ENCODE data around the gene PTGER1. TPM values are rescaled to one million over a fixed set of nuclear protein-coding genes. Genes with fewer than 3 reads are reported as not detected.
A peak's percentile ranks its signal among the peaks of the same experiment; 100 is the strongest.

PTGER1 gene
- total and polyA plus RNA-seq, 2 of the 4 experiments (the other 2 are of a cell fraction) = 0.54 to 0.60 TPM

DNA sequence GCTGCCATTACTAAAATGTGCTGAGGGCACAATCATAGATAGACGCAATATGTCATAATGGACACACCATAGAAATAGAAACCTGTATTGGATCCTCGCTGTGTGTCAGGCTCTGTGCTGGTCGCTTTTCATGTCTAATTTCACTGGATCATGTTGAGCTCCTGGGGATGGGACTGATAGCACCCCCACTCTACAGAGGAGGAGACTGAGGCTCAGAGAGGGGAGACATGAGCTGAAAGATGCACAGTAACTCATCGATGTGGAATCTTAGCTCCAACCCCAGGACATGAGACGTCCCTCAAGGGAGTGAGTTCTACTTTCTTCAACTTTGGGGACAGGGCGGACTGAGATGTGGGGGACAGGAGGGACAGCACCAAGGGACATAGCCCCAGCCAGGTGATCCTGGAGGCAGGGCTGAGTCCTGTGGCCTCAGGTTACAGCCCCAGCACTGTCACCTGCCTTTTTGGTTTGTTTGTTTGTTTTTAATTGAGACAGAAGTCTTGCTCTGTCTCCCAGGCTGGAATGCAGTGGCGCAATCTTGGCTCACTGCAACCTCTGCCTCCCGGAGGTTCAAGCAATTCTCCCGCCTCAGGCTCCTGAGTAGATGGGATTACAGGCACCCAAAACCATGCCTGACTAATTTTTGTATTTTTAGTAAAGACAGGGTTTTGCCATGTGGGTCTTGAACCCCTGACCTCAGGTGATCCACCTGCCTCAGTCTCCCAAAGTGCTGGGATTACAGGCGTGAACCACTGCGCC is 27.4 kb upstream of the PTGER1 start:
- ChIA-PET CTCF (interaction anchor here (1.3 kb wide), 1 partner anchor 71 kb away, joined by 3 read pairs; no protein-coding TSS in a partner anchor), POLR2A (ENCODE audit: unreplicated experiment) (interaction anchor here (0.6 kb wide), 1 partner anchor 13 kb away, joined by 3 read pairs; no protein-coding TSS in a partner anchor)
- Histone ChIP-seq H3K4ac (ENCODE audit: low read depth, low read length) (no peak overlapping the region), H3K14ac (replicated peaks; ENCODE audit: low read depth, low read length) (no peak overlapping the region; the same call in 1 of the 2 replicates), H2AK5ac (ENCODE audit: low read depth, low read length) (peak overlapping the region; percentile 59; the same call in 1 of the 2 replicates), H3K4me2 (ENCODE audit: low read depth, low read length) (no peak overlapping the region), H3K27ac (ENCODE audit: insufficient read depth, low read length) (no peak overlapping the region), H2BK5ac (ENCODE audit: low read depth, low read length, poor library complexity, severe bottlenecking) (no peak overlapping the region), H3K79me1 (ENCODE audit: low read depth in 1 of 2, low read length in 2 of 2) (peaks cover 0 to 6% of the 10 kb centered on the region in 2 experiments; a peak in 1 of 4 replicates), H2BK120ac (ENCODE audit: low read depth, low read length) (no peak overlapping the region), H3K27me3 (ENCODE audit: control insufficient read depth, insufficient read depth, low read length) (no peaks in the 10 kb centered on the region), H3K23ac (ENCODE audit: low read depth, low read length) (no peak overlapping the region), H2AK9ac (replicated peaks; ENCODE audit: low read depth, low read length, poor library complexity) (peak overlapping the region; percentile 15), H2AFZ (replicated peaks; ENCODE audit: low read length, poor library complexity) (peak overlapping the region; percentile 27), H3K56ac (ENCODE audit: extremely low read depth, insufficient read depth, low read length) (no peak overlapping the region), H3K4me3 (ENCODE audit: insufficient read depth, low read depth, low read length) (no peak overlapping the region), H3K36me3 (ENCODE audit: control insufficient read depth, insufficient read depth, low read length) (no peaks in the 10 kb centered on the region), H4K8ac (ENCODE audit: low read depth in 2 of 2, low read length in 2 of 2) (no peak overlapping the region), H3K18ac (ENCODE audit: low read depth, low read length) (no peak overlapping the region), H3K9me3 (ENCODE audit: control insufficient read depth, insufficient read depth, low read length) (no peaks in the 10 kb centered on the region), H4K20me1 (ENCODE audit: insufficient read depth, low read length) (no peaks in the 10 kb centered on the region), H2BK15ac (ENCODE audit: low read depth, low read length) (0 out of 3 replicates have a peak overlapping the region, but pooled peaks have one; percentile 20), H4K5ac (ENCODE audit: low read depth, low read length) (no peak overlapping the region), H3K4me1 (ENCODE audit: control insufficient read depth, insufficient read depth, low read length) (peaks cover 10% of the 10 kb centered on the region), H3K9me1 (ENCODE audit: insufficient read depth, low read length) (peaks cover 6% of the 10 kb centered on the region; the same call in 1 of the 2 replicates), H2BK20ac (ENCODE audit: low read depth, low read length) (0 out of 2 replicates have a peak overlapping the region, but pooled peaks have one; percentile 14), H3K9ac (ENCODE audit: low read depth, low read length) (no peak overlapping the region), H4K91ac (ENCODE audit: insufficient read depth, low read depth, low read length) (no peak overlapping the region)
- no TSS peak for BruUV-seq (replicated peaks)
- in situ Hi-C loops (cut with MboI; ENCODE audit: low sequenced_read_pairs) = no loop called here
- no peak for TF ChIP-seq RCOR1 (IDR thresholded peaks at IDR 0.05; ENCODE audit: insufficient replicate concordance, low read length)
- TF ChIP-seq CEBPB (IDR thresholded peaks at IDR 0.05; ENCODE audit: low read depth, low read length) = peak; percentile 87
- WGBS, 2 experiments (ENCODE audit: extremely low coverage in 2 of 2, insufficient read length in 1 of 2) = 60% methylated on average over 1 of the region's 11 CpGs; no CpG with 5 or more reads in 1 of the 2 experiments
- intact Hi-C loops (cut with micrococcal nuclease) = no loop called here
- dilution Hi-C loops (cut with HindIII; ENCODE audit: low sequenced_read_pairs, unreplicated experiment) = no loop called here
- DNase-seq = no peak
- no peak; the same call in 1 of the 2 replicates for ATAC-seq (ENCODE audit: low read depth)
